Epithelial cell of prostate (primary cell): ENCODE results near the gene CREBBP.

Experiments used
- DNase-seq: peaks from one replicate; pipeline ENCODE4 v3.0.0-alpha.2; 2011; ENCODE audit warnings: low read depth, low spot score
- H3K27ac ChIP-seq: fragments of 450-650 bp; 2 replicates; pipeline ENCODE4 v1.5.1; 2017; ENCODE audit warnings: mild to moderate bottlenecking

Gene CREBBP

GRCh38 chr16:3857189-3858043 lies 23.1 kb downstream of the CREBBP start:
- no peak for DNase-seq
- H3K27ac ChIP-seq = no peak overlapping the region

GRCh38 chr16:3856367-3857141 lies 24.0 kb downstream of the CREBBP start:
- no peak overlapping the region for H3K27ac ChIP-seq
- no peak for DNase-seq

DNA sequence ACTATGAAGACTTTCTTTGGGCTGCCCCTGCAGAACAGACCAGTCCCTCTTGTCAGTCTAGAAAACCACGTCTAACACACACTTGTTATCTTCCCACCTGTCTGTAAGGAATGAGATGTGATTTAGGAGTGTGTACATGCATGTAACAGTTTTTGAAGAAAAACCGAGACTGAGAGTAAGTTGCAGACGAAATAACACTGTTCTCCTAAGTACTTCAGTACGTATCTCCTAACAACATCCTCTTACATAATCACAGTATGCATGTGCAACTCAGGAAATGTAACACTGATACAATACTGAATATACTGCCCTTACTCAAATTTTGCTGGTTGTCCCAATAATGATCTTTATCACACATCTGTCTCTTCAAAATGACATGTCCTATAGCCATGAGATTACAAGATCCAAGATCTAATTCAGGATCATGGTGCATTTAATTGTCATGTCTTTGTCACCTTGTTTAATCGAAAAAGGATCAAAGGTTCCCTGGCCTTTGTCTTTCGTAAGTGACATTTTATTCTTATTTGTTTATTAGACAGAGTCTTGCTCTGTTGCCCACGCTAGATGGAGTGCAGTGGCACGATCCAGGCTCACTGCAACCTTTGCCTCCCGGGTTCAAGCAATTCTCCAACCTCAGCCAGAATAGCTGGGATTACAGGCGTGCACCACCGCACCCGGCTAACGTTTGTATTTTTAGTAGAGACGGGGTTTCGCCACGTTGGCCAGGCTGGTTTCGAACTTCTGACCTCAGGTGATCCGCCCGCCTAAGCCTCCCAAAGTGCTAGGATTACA lies 25.6 kb downstream of the CREBBP start:
- no peak for DNase-seq
- no peak overlapping the region for H3K27ac ChIP-seq

GRCh38 chr16:3850544-3850899 lies 30.0 kb downstream of the CREBBP start:
- no peak for DNase-seq
- H3K27ac ChIP-seq = no peak overlapping the region

- no peak overlapping the region for H3K27ac ChIP-seq
Observed at GRCh38 chr16:3849751-3850543, 30.6 kb downstream of the CREBBP start.

GRCh38 chr16:3846595-3847091 lies 33.9 kb downstream of the CREBBP start:
- DNase-seq = no peak
- no peak overlapping the region for H3K27ac ChIP-seq

More at GRCh38 chr16:3849751-3850543, 30.6 kb downstream of the CREBBP start:
- DNase-seq = no peak

GRCh38 chr16:3846087-3846486 lies 34.4 kb downstream of the CREBBP start:
- no peak overlapping the region for H3K27ac ChIP-seq
- DNase-seq = no peak

DNA sequence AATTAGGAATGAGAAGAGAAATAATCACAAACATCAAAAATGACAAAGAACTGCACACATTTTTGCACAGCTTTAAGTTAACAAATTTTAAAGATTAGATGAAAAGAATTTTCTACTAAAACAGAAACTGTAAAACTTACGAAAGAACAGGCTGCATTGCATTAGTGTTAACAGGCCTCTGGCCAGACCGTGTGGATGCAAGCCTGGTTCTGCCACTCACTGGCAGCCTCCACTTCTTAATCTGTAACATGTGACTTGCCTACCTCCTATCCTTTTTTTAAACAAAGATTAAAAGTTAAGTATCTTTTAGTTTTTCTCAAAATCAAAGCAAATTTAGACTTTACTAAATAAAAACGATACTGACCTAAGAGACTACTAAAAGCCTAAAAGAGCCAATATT lies 37.5 kb downstream of the CREBBP start:
- no peak overlapping the region for H3K27ac ChIP-seq
- DNase-seq = no peak

- H3K27ac ChIP-seq = no peak overlapping the region
- no peak for DNase-seq
Observed at GRCh38 chr16:3841729-3842508, 38.6 kb downstream of the CREBBP start.

DNA sequence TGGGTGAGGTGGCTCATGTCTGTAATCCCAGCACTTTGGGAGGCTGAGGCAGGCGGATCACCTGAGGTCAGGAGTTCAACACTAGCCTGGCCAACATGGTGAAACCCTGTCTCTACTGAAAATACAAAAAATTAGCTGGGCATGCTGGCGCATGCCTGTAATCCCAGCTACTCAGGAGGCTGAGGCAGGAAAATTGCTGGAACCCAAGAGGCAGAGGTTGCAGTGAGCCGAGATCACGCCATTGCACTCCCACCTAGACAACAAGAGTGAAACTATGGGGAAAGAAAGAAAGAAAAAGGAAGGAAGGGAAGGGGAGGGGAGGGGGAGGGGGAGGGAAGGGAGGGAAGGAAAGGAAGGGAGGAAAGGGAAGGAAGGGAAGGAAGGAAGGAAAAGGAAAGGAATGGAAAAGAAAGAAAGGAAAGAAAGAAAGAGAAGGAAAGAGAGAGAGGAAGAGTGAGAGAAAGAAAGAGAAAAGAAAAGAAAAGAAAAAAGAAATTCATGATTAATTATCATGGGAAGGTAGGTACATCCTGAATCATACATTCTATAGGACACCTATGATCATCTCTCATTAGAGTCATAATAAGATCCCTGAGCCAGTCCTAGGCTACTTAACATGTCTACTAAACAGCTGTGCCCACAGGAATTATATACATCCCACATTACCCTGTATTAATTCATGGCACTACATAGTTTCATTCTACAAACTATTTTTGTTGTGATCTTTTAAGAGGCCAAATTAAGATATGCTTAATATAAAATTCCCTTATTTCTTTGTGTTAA lies 40.9 kb downstream of the CREBBP start:
- DNase-seq = no peak
- peak overlapping the region; percentile 27 for H3K27ac ChIP-seq

- DNase-seq = no peak
Observed at GRCh38 chr16:3838600-3839401, 41.7 kb downstream of the CREBBP start.

GRCh38 chr16:3837851-3838586 lies 42.5 kb downstream of the CREBBP start:
- H3K27ac ChIP-seq = no peak overlapping the region
- no peak for DNase-seq

More at GRCh38 chr16:3838600-3839401, 41.7 kb downstream of the CREBBP start:
- peak overlapping the region; percentile 27 for H3K27ac ChIP-seq

DNA sequence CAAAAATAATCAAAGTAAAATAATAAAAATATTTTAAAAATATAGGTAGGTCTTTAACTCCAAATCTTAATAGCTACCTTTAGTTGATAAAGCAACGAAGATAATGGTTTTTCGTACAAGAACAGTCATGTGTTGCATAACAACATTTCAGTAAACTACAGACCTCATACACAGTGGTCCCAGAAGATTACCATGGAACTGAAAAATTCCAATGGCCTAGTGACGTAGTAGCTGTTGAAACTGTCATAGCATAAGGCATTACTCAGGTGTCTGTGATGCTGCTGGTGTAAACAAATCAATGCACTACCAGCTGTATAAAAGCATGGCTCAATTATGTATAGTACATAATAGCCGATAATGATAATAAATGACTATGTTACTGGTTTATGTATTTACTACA lies 43.9 kb downstream of the CREBBP start:
- no peak overlapping the region for H3K27ac ChIP-seq
- DNase-seq = no peak

DNA sequence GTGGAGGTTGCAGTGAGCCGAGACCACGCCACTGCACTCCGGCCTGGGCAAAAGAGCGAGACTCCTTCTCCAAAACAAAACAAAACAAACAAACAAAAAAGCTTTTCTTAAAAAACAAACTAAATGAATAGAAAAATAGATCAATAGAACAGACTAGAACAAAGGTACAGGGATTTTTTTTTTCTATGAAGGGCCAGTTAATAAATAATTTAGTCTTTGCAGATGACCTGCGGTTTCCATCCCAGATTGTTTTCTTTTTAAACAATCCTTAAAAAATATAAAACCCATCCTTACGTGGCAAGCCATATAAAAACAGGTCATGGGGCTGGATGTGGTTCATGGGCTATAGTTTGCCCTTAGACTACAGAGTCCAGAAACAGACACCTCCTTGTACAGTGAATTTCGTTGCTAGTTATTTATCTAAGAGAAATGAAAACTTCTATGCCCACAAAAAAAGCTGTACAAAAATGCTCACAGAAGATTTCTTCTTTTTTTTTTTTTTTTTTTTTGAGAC lies 45.4 kb downstream of the CREBBP start:
- no peak for DNase-seq
- no peak overlapping the region for H3K27ac ChIP-seq

DNA sequence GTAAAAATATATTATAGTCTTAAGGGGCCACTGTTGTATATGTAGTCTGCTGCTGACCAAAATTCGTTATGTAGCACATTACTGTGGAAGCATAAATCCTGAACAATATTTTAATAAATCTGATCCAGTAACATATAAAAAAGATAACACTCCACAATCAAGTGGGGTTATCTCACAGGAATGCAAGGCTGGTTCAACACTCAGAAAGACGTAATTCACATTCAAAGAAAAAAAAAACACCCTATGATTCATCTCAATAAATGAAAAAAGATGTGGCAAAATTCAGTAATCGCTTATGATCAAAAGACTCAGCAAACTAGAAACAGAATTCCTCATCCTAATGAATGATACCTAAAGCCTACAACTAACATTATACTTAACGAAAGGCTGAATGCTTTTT lies 47.8 kb downstream of the CREBBP start:
- H3K27ac ChIP-seq = no peak overlapping the region
- DNase-seq = no peak

- H3K27ac ChIP-seq = no peak overlapping the region
- DNase-seq = no peak
Observed at GRCh38 chr16:3830625-3831254, 49.8 kb downstream of the CREBBP start.
